ENCODE data around the gene KHDRBS2. TPM values are rescaled to one million over a fixed set of nuclear protein-coding genes. Genes with fewer than 3 reads are reported as not detected.

Gene KHDRBS2
- total RNA-seq, 1 experiment from 2014 or later = 1.2 TPM

- Mint-ChIP-seq H3K9me3 (peaks cover 22% of the 10 kb centered on the region), H3K36me3 (peaks cover 17% of the 10 kb centered on the region), H3K27ac (no peak overlapping the region), H3K27me3 (ENCODE audit: low read depth) (no peaks in the 10 kb centered on the region), H3K4me3 (no peak overlapping the region), H3K4me1 (peaks cover 28% of the 10 kb centered on the region)
- ChIA-PET POLR2A (no interaction called here), CTCF (no interaction called here)
- DNase-seq (ENCODE audit: low spot score) = no peak
- TF ChIP-seq AFF4 (CRISPR knock-in tag; IDR thresholded peaks at IDR 0.05; ENCODE audit: borderline replicate concordance) (no peak), NFYB (CRISPR knock-in tag; conservative IDR thresholded peaks at IDR 0.05; ENCODE audit: low read depth) (no peak), JUN (CRISPR knock-in tag; IDR thresholded peaks at IDR 0.05) (no peak), CDX4 (CRISPR knock-in tag; IDR thresholded peaks at IDR 0.05; ENCODE audit: borderline replicate concordance) (no peak)
- TF ChIP-seq, protein P1, sequence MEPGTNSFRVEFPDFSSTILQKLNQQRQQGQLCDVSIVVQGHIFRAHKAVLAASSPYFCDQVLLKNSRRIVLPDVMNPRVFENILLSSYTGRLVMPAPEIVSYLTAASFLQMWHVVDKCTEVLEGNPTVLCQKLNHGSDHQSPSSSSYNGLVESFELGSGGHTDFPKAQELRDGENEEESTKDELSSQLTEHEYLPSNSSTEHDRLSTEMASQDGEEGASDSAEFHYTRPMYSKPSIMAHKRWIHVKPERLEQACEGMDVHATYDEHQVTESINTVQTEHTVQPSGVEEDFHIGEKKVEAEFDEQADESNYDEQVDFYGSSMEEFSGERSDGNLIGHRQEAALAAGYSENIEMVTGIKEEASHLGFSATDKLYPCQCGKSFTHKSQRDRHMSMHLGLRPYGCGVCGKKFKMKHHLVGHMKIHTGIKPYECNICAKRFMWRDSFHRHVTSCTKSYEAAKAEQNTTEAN (CRISPR knock-in tag; IDR thresholded peaks at IDR 0.05) = no peak
- ATAC-seq = no peak
Measured at GRCh38 chr6:62039605-62040004, 246.4 kb downstream of the KHDRBS2 start.

- POLR2A ChIA-PET = no interaction called here
- H3K9me3 Mint-ChIP-seq = peaks cover 40% of the 10 kb centered on the region
- no peak for TF ChIP-seq ZNF232 (CRISPR knock-in tag; IDR thresholded peaks at IDR 0.05)
- no peak for TF ChIP-seq CDX4 (CRISPR knock-in tag; IDR thresholded peaks at IDR 0.05; ENCODE audit: borderline replicate concordance)
- TF ChIP-seq ARID4B (CRISPR knock-in tag; IDR thresholded peaks at IDR 0.05; ENCODE audit: borderline replicate concordance) = no peak
- TF ChIP-seq ZBTB21 (CRISPR knock-in tag; IDR thresholded peaks at IDR 0.05; ENCODE audit: borderline replicate concordance) = no peak
- no peak for TF ChIP-seq MYBL2 (CRISPR knock-in tag; IDR thresholded peaks at IDR 0.05)
- TF ChIP-seq NR2C2 (CRISPR knock-in tag; IDR thresholded peaks at IDR 0.05) = no peak
- H3K27me3 Mint-ChIP-seq (ENCODE audit: low read depth) = no peaks in the 10 kb centered on the region
- no peak; the same call in 1 of the 2 replicates for ATAC-seq
- no peak for DNase-seq (ENCODE audit: low spot score)
- H3K4me1 Mint-ChIP-seq = peaks cover 28% of the 10 kb centered on the region
- CTCF ChIA-PET = no interaction called here
- H3K27ac Mint-ChIP-seq = peak overlapping the region; percentile 63; the same call in 1 of the 2 replicates
- H3K4me3 Mint-ChIP-seq = no peak overlapping the region
- peaks cover 33% of the 10 kb centered on the region for H3K36me3 Mint-ChIP-seq
Measured at GRCh38 chr6:62037445-62037844, 248.6 kb downstream of the KHDRBS2 start.

DNA sequence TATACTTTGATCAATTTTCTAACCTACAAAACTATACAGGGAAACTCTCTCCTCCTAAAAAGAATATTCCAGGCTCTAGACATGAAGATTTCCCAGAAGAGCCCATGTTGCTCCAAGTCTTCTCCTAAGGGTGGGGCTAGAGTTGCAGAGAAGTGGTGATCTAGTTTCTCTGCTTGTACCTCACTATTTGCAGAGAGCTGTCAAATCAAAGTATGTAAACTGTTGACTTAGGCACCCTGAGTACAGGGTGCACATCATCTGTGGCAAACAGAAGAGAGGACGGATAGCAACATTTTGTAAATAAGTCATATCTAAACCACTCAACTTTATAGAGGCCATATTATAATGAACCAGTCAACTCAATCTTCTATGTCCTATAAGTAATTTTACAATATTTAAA, 250.1 kb downstream of the KHDRBS2 start:
- ATAC-seq (no peak), DNase-seq (ENCODE audit: low spot score) (no peak)
- Mint-ChIP-seq H3K4me1 (peaks cover 28% of the 10 kb centered on the region), H3K27me3 (ENCODE audit: low read depth) (no peaks in the 10 kb centered on the region), H3K36me3 (peaks cover 39% of the 10 kb centered on the region), H3K9me3 (peaks cover 45% of the 10 kb centered on the region), H3K27ac (no peak overlapping the region), H3K4me3 (no peak overlapping the region)
- ChIA-PET POLR2A (no interaction called here), CTCF (no interaction called here)
- TF ChIP-seq ATF1 (CRISPR knock-in tag; IDR thresholded peaks at IDR 0.05) (no peak), CREM (CRISPR knock-in tag; IDR thresholded peaks at IDR 0.05) (no peak), ESRRA (CRISPR knock-in tag; IDR thresholded peaks at IDR 0.05; ENCODE audit: borderline replicate concordance) (no peak), JUN (CRISPR knock-in tag; IDR thresholded peaks at IDR 0.05) (no peak)
- TF ChIP-seq, protein P2, sequence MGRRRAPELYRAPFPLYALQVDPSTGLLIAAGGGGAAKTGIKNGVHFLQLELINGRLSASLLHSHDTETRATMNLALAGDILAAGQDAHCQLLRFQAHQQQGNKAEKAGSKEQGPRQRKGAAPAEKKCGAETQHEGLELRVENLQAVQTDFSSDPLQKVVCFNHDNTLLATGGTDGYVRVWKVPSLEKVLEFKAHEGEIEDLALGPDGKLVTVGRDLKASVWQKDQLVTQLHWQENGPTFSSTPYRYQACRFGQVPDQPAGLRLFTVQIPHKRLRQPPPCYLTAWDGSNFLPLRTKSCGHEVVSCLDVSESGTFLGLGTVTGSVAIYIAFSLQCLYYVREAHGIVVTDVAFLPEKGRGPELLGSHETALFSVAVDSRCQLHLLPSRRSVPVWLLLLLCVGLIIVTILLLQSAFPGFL (CRISPR knock-in tag; IDR thresholded peaks at IDR 0.05; ENCODE audit: borderline replicate concordance) = no peak
